NCI-H2227 (cell line): ENCODE results near the gene STK16.

Experiments used
- DNase-seq: peaks from one replicate; lab custom pipeline; 2025; ENCODE audit not compliant: unreplicated experiment; lab: John Stamatoyannopoulos, UW

STK16 gene

GRCh38 chr2:219268294-219268693 lies 23.0 kb downstream of the STK16 start:
- no peak for DNase-seq

GRCh38 chr2:219269362-219270054 lies 24.2 kb downstream of the STK16 start:
- DNase-seq = peak; percentile 79

- no peak for DNase-seq
These were observed 24.7 kb downstream of the STK16 start for GRCh38 chr2:219270055-219270372.

- DNase-seq = no peak
These were observed 25.7 kb downstream of the STK16 start for GRCh38 chr2:219271021-219271420.

- no peak for DNase-seq
These were observed 27.1 kb downstream of the STK16 start for GRCh38 chr2:219272356-219272755.

- DNase-seq = no peak
These were observed 27.7 kb downstream of the STK16 start for GRCh38 chr2:219272995-219273394.

- no peak for DNase-seq
These were observed 28.7 kb downstream of the STK16 start for GRCh38 chr2:219273937-219274336.

- no peak for DNase-seq
These were observed 29.2 kb downstream of the STK16 start for GRCh38 chr2:219274361-219274921.

GRCh38 chr2:219277703-219278654 lies 32.7 kb downstream of the STK16 start:
- DNase-seq = peak; percentile 88

GRCh38 chr2:219278655-219279150 lies 33.4 kb downstream of the STK16 start:
- no peak for DNase-seq

- DNase-seq = peak; percentile 99
These were observed 34.1 kb downstream of the STK16 start, which contains the start of gene DNAJB2 for GRCh38 chr2:219279151-219279915. Gene DNAJB2, plus strand, starts transcription at chr2:219279366. Its CDS starts 468 bp downstream, at chr2:219279834.

GRCh38 chr2:219279916-219280516 lies 34.7 kb downstream of the STK16 start:
- no peak for DNase-seq

GRCh38 chr2:219280651-219281050 lies 35.4 kb downstream of the STK16 start:
- no peak for DNase-seq

- DNase-seq = no peak
These were observed 36.3 kb downstream of the STK16 start for GRCh38 chr2:219281588-219281987.

- DNase-seq = no peak
These were observed 37.1 kb downstream of the STK16 start for GRCh38 chr2:219282375-219282774.

GRCh38 chr2:219282943-219283581 lies 37.8 kb downstream of the STK16 start:
- DNase-seq = no peak

- DNase-seq = no peak
These were observed 39.5 kb downstream of the STK16 start for GRCh38 chr2:219284501-219285372.

GRCh38 chr2:219285373-219285735 lies 40.1 kb downstream of the STK16 start:
- no peak for DNase-seq

- peak; percentile 86 for DNase-seq
These were observed 40.7 kb downstream of the STK16 start for GRCh38 chr2:219285894-219286425.
